Neural cell (in vitro differentiated cells): ENCODE measurements around the gene ERC2. TPM values are rescaled to one million over a fixed set of nuclear protein-coding genes. Genes with fewer than 3 reads are reported as not detected.

Source experiments
- H2AFZ ChIP-seq: fragments of 200-600, 300-800 bp; sonication (generic), shearing (Covaris generic); 2 replicates; pipeline ENCODE4 v1.6.0; 2014; ENCODE audit warnings: low read depth, mild to moderate bottlenecking, antibody characterized with exemption, low read length, moderate library complexity
- H3F3A ChIP-seq: fragments of 200-600 bp; shearing (Covaris generic); 2 replicates; pipeline ENCODE4 v1.6.1; 2016; ENCODE audit warnings: mild to moderate bottlenecking, moderate library complexity, mixed read lengths, antibody characterized with exemption, low read length; ENCODE audit not compliant: insufficient read depth, poor library complexity, severe bottlenecking
- H3K27ac ChIP-seq: fragments of 200-600, 300-800 bp; sonication (generic), shearing (Covaris generic); 2 replicates; pipeline ENCODE4 v1.5.1; 2014; ENCODE audit warnings: mild to moderate bottlenecking, low read length, moderate library complexity
- H3K27me3 ChIP-seq: fragments of 300-800, 200-600 bp; sonication (generic), shearing (Covaris generic); 2 replicates; pipeline ENCODE4 v1.6.0; 2014; ENCODE audit warnings: mild to moderate bottlenecking, low read depth, low read length, moderate library complexity; ENCODE audit not compliant: insufficient read depth
- H3K36me3 ChIP-seq: fragments of 300-800, 200-600 bp; sonication (generic), shearing (Covaris generic); 2 replicates; pipeline ENCODE4 v1.5.1; 2014; ENCODE audit warnings: mild to moderate bottlenecking, antibody characterized with exemption, low read length, moderate library complexity; ENCODE audit not compliant: insufficient read depth
- H3K4me2 ChIP-seq: fragments of 300-800, 200-600 bp; sonication (generic), shearing (Covaris generic); 2 replicates; pipeline ENCODE4 v1.6.0; 2014; ENCODE audit warnings: mild to moderate bottlenecking, low read length
- H3K4me3 ChIP-seq: fragments of 300-800, 200-600 bp; sonication (generic), shearing (Covaris generic); 2 replicates; pipeline ENCODE4 v1.5.1; 2014; ENCODE audit warnings: mild to moderate bottlenecking, low read length, moderate library complexity
- H3K79me2 ChIP-seq: fragments of 200-600 bp; shearing (Covaris generic); replicated peaks from 2 replicates; pipeline ENCODE4 v1.6.0; 2014; ENCODE audit warnings: mild to moderate bottlenecking, low read length, moderate library complexity; ENCODE audit not compliant: insufficient read depth
- H3K9ac ChIP-seq: fragments of 300-800, 200-600 bp; sonication (generic), shearing (Covaris generic); 2 replicates; pipeline ENCODE4 v1.6.1; 2016; ENCODE audit warnings: mild to moderate bottlenecking, low read length, mixed read lengths
- H3K9me2 ChIP-seq: fragments of 200-600 bp; shearing (Covaris generic); 2 replicates; pipeline ENCODE4 v1.6.1; 2016; ENCODE audit warnings: mild to moderate bottlenecking, low read length, mixed read lengths; ENCODE audit not compliant: insufficient read depth
- H3K9me3 ChIP-seq: fragments of 200-600, 300-800 bp; sonication (generic), shearing (Covaris generic); 2 replicates; pipeline ENCODE4 v1.6.1; 2016; ENCODE audit warnings: mild to moderate bottlenecking, mixed run types, low read length, moderate library complexity, mixed read lengths
- H4K20me1 ChIP-seq: fragments of 200-600 bp; shearing (Covaris generic); 2 replicates; pipeline ENCODE4 v1.6.1; 2016; ENCODE audit warnings: mild to moderate bottlenecking, mixed run types; ENCODE audit not compliant: insufficient read depth
- CTCF ChIP-seq: fragments of 450-650 bp; IDR thresholded peaks from 2 replicates; pipeline ENCODE4 v1.5.1; 2014; ENCODE audit warnings: antibody characterized with exemption, mild to moderate bottlenecking, moderate library complexity; ENCODE audit not compliant: poor library complexity, severe bottlenecking
- EP300 ChIP-seq: fragments of 450-650 bp; conservative IDR thresholded peaks from 2 replicates; pipeline ENCODE4 v1.6.1; 2014; ENCODE audit warnings: antibody characterized with exemption, mild to moderate bottlenecking, moderate library complexity; ENCODE audit not compliant: poor library complexity, severe bottlenecking
- EZH2 ChIP-seq: fragments of 200-600, 300-800 bp; shearing (Covaris generic), sonication (generic); IDR thresholded peaks from 2 replicates; pipeline ENCODE4 v1.6.1; 2014; ENCODE audit warnings: antibody characterized with exemption, low read length, borderline replicate concordance, mild to moderate bottlenecking; ENCODE audit not compliant: insufficient read depth, poor library complexity, severe bottlenecking
- MXI1 ChIP-seq: fragments of 450-650 bp; conservative IDR thresholded peaks from 2 replicates; pipeline ENCODE4 v1.6.1; 2014; ENCODE audit warnings: antibody characterized with exemption, mild to moderate bottlenecking; ENCODE audit not compliant: poor library complexity, severe bottlenecking
- POLR2AphosphoS5 ChIP-seq: IDR thresholded peaks from 2 replicates; pipeline ENCODE4 v1.6.1; 2012
- RAD21 ChIP-seq: fragments of 450-650 bp; conservative IDR thresholded peaks from 2 replicates; pipeline ENCODE4 v1.6.1; 2014; ENCODE audit warnings: antibody characterized with exemption, mild to moderate bottlenecking, moderate library complexity
- SMC3 ChIP-seq: fragments of 450-650 bp; conservative IDR thresholded peaks from 2 replicates; pipeline ENCODE4 v1.6.1; 2014; ENCODE audit warnings: antibody characterized with exemption, mild to moderate bottlenecking, moderate library complexity; ENCODE audit not compliant: poor library complexity
- TAF1 ChIP-seq: IDR thresholded peaks from 2 replicates; pipeline ENCODE4 v1.6.1; 2012; ENCODE audit warnings: low read depth
- polyA plus RNA-seq: library from polyadenylated mRNA; depleted of rRNA; stranded (reverse); fragments of >200 nt; gene quantifications from 2 replicates; pipeline ENCODE4 v1.2.3, GENCODE V29; 2014
- TF ChIP-seq, protein P1 (sequence below): IDR thresholded peaks from 2 replicates; pipeline ENCODE4 v1.6.1; 2012; ENCODE audit warnings: borderline replicate concordance

The ERC2 gene
- polyA plus RNA-seq, 1 donor from 2014 or later: 60.4 TPM

- Histone ChIP-seq H3K4me3 (no peak overlapping the region), H3K9ac (no peak overlapping the region), H3K27ac (no peak overlapping the region), H3K9me3 (no peaks in the 10 kb centered on the region), H3K9me2 (no peaks in the 10 kb centered on the region), H2AFZ (no peak overlapping the region), H3K79me2 (no peaks in the 10 kb centered on the region), H3K4me2 (no peak overlapping the region), H3K27me3 (no peaks in the 10 kb centered on the region), H4K20me1 (no peaks in the 10 kb centered on the region), H3K36me3 (no peaks in the 10 kb centered on the region), H3F3A (no peaks in the 10 kb centered on the region)
- TF ChIP-seq POLR2AphosphoS5 (no peak), TAF1 (no peak), RAD21 (no peak), EP300 (no peak), MXI1 (no peak), SMC3 (no peak), EZH2 (no peak), CTCF (no peak)
- TF ChIP-seq, protein P1, sequence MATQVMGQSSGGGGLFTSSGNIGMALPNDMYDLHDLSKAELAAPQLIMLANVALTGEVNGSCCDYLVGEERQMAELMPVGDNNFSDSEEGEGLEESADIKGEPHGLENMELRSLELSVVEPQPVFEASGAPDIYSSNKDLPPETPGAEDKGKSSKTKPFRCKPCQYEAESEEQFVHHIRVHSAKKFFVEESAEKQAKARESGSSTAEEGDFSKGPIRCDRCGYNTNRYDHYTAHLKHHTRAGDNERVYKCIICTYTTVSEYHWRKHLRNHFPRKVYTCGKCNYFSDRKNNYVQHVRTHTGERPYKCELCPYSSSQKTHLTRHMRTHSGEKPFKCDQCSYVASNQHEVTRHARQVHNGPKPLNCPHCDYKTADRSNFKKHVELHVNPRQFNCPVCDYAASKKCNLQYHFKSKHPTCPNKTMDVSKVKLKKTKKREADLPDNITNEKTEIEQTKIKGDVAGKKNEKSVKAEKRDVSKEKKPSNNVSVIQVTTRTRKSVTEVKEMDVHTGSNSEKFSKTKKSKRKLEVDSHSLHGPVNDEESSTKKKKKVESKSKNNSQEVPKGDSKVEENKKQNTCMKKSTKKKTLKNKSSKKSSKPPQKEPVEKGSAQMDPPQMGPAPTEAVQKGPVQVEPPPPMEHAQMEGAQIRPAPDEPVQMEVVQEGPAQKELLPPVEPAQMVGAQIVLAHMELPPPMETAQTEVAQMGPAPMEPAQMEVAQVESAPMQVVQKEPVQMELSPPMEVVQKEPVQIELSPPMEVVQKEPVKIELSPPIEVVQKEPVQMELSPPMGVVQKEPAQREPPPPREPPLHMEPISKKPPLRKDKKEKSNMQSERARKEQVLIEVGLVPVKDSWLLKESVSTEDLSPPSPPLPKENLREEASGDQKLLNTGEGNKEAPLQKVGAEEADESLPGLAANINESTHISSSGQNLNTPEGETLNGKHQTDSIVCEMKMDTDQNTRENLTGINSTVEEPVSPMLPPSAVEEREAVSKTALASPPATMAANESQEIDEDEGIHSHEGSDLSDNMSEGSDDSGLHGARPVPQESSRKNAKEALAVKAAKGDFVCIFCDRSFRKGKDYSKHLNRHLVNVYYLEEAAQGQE: no peak
Measured at GRCh38 chr3:55755516-55756205, 712.6 kb downstream of the ERC2 start.

GRCh38 chr3:55752911-55753310 is 715.4 kb downstream of the ERC2 start:
- Histone ChIP-seq H3F3A (no peaks in the 10 kb centered on the region), H3K27ac (no peak overlapping the region), H3K9ac (no peak overlapping the region), H3K4me3 (no peak overlapping the region), H3K9me3 (no peaks in the 10 kb centered on the region), H2AFZ (no peak overlapping the region), H3K9me2 (no peaks in the 10 kb centered on the region), H3K36me3 (no peaks in the 10 kb centered on the region), H3K4me2 (no peak overlapping the region), H3K27me3 (no peaks in the 10 kb centered on the region), H3K79me2 (no peaks in the 10 kb centered on the region), H4K20me1 (no peaks in the 10 kb centered on the region)
- TF ChIP-seq EP300: no peak
- no peak for TF ChIP-seq TAF1
- TF ChIP-seq POLR2AphosphoS5: no peak
- TF ChIP-seq MXI1: no peak
- TF ChIP-seq, protein P1: no peak
- no peak for TF ChIP-seq SMC3
